ENCODE measurements around the gene ZNF770. TPM values are rescaled to one million over a fixed set of nuclear protein-coding genes. Genes with fewer than 3 reads are reported as not detected.

ZNF770 gene
- total and polyA plus RNA-seq, 10 of the 15 experiments (the other 5 are each of a cell fraction or from before 2014, with no cell fraction given) = 1.8 to 118 (median 26.0) TPM

DNA sequence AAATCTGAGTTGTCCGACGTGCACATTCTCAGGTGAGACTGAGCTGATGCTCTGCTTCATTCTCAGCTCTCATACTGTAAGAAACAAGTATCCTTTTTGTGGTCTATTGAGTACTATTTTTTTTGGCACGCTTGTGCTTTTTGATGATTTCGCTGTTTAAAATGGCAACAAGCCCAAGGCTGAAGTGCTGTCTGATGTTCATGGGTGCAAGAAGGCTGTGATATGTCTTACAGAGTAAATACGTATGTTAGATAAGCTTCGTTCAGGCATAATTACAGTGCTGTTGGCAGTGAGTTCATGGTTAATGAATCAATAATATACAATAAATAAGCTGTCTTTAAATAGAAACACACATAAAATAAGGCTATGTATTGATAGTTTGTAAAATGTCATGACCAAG, 45.7 kb downstream of the ZNF770 start:
- ChIA-PET RAD21 (ENCODE audit: unreplicated experiment) (no interaction called here), SMC1A (ENCODE audit: uncharacterized antibody, unreplicated experiment) (interaction anchor here (1.1 kb wide), 2 partner anchors 10 to 11 kb away, joined by 3 to 5 read pairs; no protein-coding TSS in a partner anchor), CTCF (interaction anchor here (0.9 to 3.7 kb wide), 3 partner anchors 14 to 28 kb away, joined by 3 to 11 read pairs (median 5); partner anchors contain the start of gene AQR), POLR2A (no interaction called here)
- no peaks in the 10 kb centered on the region for H3K79me2 ChIP-seq (ENCODE audit: control insufficient read depth, insufficient read depth, low read length)
- no peaks in the 10 kb centered on the region for H3K27me3 ChIP-seq (replicated peaks in 1 of 2; ENCODE audit: control insufficient read depth in 2 of 2, insufficient read depth in 2 of 2, low read length in 1 of 2)
- no peak overlapping the region for H3K4me2 ChIP-seq (ENCODE audit: control insufficient read depth, insufficient read depth)
- BruUV-seq (replicated peaks) = no TSS peak
- in situ Hi-C loops (cut with MboI) (no loop called here), intact Hi-C loops (cut with micrococcal nuclease; ENCODE audit: unreplicated experiment) (no loop called here)
- no peak overlapping the region for H3K9ac ChIP-seq (ENCODE audit: control insufficient read depth, insufficient read depth, low read length)
- no peaks in the 10 kb centered on the region for H3K4me1 ChIP-seq (ENCODE audit: control insufficient read depth, insufficient read depth, low read length)
- FAIRE-seq (no peak), DNase-seq (ENCODE audit: low read depth, low spot score) (no peak), ATAC-seq (no peak)
- H3K9me3 ChIP-seq (replicated peaks; ENCODE audit: control insufficient read depth, insufficient read depth, low read length) = no peaks in the 10 kb centered on the region
- no peak overlapping the region for H3K4me3 ChIP-seq
- H3K36me3 ChIP-seq (ENCODE audit: control insufficient read depth in 2 of 2, insufficient read depth in 2 of 2, low read length in 1 of 2) = peaks cover 0 to 4% of the 10 kb centered on the region in 2 experiments; a peak in 2 of 4 replicates
- no peaks in the 10 kb centered on the region for H4K20me1 ChIP-seq (ENCODE audit: control insufficient read depth, insufficient read depth)
- no peak for TF ChIP-seq MTA2 (IDR thresholded peaks at IDR 0.05; ENCODE audit: low read depth)
- no peak for TF ChIP-seq EP300 (IDR thresholded peaks at IDR 0.05; ENCODE audit: borderline replicate concordance in 1 of 2, control insufficient read depth in 1 of 2, low read depth in 2 of 2, low read length in 2 of 2)
- TF ChIP-seq, protein P1, sequence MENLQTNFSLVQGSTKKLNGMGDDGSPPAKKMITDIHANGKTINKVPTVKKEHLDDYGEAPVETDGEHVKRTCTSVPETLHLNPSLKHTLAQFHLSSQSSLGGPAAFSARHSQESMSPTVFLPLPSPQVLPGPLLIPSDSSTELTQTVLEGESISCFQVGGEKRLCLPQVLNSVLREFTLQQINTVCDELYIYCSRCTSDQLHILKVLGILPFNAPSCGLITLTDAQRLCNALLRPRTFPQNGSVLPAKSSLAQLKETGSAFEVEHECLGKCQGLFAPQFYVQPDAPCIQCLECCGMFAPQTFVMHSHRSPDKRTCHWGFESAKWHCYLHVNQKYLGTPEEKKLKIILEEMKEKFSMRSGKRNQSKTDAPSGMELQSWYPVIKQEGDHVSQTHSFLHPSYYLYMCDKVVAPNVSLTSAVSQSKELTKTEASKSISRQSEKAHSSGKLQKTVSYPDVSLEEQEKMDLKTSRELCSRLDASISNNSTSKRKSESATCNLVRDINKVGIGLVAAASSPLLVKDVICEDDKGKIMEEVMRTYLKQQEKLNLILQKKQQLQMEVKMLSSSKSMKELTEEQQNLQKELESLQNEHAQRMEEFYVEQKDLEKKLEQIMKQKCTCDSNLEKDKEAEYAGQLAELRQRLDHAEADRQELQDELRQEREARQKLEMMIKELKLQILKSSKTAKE (IDR thresholded peaks at IDR 0.05; ENCODE audit: low read depth, poor library complexity, severe bottlenecking) = no peak
- TF ChIP-seq, protein P2, sequence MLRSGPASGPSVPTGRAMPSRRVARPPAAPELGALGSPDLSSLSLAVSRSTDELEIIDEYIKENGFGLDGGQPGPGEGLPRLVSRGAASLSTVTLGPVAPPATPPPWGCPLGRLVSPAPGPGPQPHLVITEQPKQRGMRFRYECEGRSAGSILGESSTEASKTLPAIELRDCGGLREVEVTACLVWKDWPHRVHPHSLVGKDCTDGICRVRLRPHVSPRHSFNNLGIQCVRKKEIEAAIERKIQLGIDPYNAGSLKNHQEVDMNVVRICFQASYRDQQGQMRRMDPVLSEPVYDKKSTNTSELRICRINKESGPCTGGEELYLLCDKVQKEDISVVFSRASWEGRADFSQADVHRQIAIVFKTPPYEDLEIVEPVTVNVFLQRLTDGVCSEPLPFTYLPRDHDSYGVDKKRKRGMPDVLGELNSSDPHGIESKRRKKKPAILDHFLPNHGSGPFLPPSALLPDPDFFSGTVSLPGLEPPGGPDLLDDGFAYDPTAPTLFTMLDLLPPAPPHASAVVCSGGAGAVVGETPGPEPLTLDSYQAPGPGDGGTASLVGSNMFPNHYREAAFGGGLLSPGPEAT (IDR thresholded peaks at IDR 0.05; ENCODE audit: low read depth) = no peak
- TF ChIP-seq STAT1 (conservative IDR thresholded peaks at IDR 0.05) = no peak
- TF ChIP-seq JUNB (IDR thresholded peaks at IDR 0.05) = no peak
- TF ChIP-seq SP1 (IDR thresholded peaks at IDR 0.05; ENCODE audit: low read depth, low read length) = no peak
- TF ChIP-seq HCFC1 (IDR thresholded peaks at IDR 0.05; ENCODE audit: low read length) = no peak
- TF ChIP-seq WRNIP1 (IDR thresholded peaks at IDR 0.05; ENCODE audit: borderline replicate concordance, low read depth, low read length) = no peak
- TF ChIP-seq POLR2AphosphoS5 (IDR thresholded peaks at IDR 0.05; ENCODE audit: low read length) = no peak
- TF ChIP-seq BCL11A (IDR thresholded peaks at IDR 0.05; ENCODE audit: low read depth, low read length) = no peak
- TF ChIP-seq, protein P3, sequence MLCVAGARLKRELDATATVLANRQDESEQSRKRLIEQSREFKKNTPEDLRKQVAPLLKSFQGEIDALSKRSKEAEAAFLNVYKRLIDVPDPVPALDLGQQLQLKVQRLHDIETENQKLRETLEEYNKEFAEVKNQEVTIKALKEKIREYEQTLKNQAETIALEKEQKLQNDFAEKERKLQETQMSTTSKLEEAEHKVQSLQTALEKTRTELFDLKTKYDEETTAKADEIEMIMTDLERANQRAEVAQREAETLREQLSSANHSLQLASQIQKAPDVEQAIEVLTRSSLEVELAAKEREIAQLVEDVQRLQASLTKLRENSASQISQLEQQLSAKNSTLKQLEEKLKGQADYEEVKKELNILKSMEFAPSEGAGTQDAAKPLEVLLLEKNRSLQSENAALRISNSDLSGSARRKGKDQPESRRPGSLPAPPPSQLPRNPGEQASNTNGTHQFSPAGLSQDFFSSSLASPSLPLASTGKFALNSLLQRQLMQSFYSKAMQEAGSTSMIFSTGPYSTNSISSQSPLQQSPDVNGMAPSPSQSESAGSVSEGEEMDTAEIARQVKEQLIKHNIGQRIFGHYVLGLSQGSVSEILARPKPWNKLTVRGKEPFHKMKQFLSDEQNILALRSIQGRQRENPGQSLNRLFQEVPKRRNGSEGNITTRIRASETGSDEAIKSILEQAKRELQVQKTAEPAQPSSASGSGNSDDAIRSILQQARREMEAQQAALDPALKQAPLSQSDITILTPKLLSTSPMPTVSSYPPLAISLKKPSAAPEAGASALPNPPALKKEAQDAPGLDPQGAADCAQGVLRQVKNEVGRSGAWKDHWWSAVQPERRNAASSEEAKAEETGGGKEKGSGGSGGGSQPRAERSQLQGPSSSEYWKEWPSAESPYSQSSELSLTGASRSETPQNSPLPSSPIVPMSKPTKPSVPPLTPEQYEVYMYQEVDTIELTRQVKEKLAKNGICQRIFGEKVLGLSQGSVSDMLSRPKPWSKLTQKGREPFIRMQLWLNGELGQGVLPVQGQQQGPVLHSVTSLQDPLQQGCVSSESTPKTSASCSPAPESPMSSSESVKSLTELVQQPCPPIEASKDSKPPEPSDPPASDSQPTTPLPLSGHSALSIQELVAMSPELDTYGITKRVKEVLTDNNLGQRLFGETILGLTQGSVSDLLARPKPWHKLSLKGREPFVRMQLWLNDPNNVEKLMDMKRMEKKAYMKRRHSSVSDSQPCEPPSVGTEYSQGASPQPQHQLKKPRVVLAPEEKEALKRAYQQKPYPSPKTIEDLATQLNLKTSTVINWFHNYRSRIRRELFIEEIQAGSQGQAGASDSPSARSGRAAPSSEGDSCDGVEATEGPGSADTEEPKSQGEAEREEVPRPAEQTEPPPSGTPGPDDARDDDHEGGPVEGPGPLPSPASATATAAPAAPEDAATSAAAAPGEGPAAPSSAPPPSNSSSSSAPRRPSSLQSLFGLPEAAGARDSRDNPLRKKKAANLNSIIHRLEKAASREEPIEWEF (IDR thresholded peaks at IDR 0.05; ENCODE audit: insufficient replicate concordance, low read depth, low read length) = no peak
- TF ChIP-seq RAD21 (IDR thresholded peaks at IDR 0.05; ENCODE audit: insufficient read depth, low read depth, low read length) = no peak
- TF ChIP-seq, protein P4, sequence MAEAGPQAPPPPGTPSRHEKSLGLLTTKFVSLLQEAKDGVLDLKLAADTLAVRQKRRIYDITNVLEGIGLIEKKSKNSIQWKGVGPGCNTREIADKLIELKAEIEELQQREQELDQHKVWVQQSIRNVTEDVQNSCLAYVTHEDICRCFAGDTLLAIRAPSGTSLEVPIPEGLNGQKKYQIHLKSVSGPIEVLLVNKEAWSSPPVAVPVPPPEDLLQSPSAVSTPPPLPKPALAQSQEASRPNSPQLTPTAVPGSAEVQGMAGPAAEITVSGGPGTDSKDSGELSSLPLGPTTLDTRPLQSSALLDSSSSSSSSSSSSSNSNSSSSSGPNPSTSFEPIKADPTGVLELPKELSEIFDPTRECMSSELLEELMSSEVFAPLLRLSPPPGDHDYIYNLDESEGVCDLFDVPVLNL (IDR thresholded peaks at IDR 0.05; ENCODE audit: low read depth, low read length) = no peak
- no peak for TF ChIP-seq RAD51 (IDR thresholded peaks at IDR 0.05)
- H2AFZ ChIP-seq (ENCODE audit: control insufficient read depth, low read depth, low read length) = no peak overlapping the region
- H3K27ac ChIP-seq (ENCODE audit: control insufficient read depth, insufficient read depth) = no peak overlapping the region
- 98% methylated on average over 6 of the region's 6 CpGs for WGBS (ENCODE audit: insufficient coverage, insufficient replicate concordance, low lambda C conversion rate, missing lambda C conversion rate)

All from GM12878 (cell line).